ENCODE data around the gene ETNPPL.

Gene ETNPPL

DNA sequence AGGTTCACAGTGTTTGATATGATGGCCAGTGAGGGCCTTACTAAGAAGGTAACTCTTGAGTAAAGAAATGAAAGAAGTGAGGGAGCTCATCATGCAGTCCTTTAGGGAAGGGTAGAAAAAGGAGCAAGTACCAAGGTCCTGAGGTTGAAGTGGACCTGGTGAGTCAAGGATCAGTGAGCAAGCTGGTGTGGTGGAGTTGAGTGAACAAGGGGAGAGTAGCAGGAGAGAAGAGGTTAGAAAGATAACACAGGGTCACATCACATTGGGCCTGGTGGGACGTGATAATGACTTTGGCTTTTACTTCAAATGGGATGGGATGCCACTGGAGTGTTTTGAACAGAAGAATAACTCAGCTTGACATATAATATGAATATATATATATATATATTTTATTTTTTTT, 67.8 kb downstream of the ETNPPL start:
- DNase-seq (ENCODE audit: low spot score) = no peak

DNA sequence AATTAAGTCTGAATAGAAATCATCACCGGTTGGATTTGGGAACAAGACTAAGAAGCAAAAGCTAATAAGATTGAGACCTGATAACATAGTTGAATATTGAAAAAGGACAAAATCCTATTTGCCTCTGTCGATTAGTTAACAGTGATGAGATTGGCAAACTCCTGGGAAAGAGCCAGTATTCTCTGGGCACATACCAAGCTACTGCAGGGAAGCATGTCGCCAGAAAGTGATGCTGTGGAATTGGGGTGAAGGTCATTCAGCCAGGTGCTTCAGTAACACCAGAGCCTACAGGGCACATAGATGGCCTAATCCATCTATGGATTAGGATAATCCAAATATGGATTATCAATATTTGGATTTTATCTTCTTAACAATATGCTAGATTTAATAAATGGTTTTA, 68.4 kb downstream of the ETNPPL start:
- no peak for DNase-seq (ENCODE audit: low spot score)

DNA sequence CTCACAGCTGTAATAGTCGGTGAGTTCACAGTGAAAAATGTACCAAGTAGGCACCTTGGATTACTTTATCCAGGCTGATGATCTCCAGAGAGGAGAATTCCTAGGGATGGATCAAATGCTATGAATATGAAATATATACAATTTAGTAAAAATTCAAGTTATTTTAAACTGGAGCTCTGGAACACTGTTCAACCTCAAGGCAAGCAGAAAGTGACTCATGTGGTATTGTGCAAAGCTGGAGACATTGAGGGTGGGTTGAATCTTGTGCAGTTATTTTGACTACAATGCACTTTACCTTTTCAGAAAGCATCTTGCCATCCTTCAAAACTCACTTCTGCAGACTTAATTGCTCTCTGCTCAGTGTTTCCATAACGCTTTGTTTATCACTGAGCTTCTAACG, 69.0 kb downstream of the ETNPPL start:
- no peak for DNase-seq (ENCODE audit: low spot score)

DNA sequence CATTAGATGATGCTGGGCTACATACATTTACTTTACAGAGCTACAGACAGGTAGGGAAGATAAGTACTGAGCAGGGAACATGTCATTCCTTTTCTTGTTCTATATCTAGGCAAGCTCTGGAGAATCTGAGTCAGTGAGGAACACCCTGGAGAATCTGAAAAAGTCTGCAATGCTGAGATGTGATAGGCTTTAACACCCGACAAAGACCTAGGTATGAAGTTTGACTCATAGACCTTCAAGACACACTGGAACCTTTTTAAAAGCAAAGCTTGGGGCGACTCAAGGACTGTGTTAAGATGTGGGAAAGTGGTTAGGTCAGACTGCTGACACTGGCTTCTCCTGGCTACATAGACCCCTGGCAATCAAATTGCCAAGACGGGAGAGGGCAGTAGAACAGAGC, 69.6 kb downstream of the ETNPPL start:
- no peak for DNase-seq (ENCODE audit: low spot score)

Measured in iPS-NIHi11 (cell line).